ENCODE data around the gene RARRES1.

Gene RARRES1

DNA sequence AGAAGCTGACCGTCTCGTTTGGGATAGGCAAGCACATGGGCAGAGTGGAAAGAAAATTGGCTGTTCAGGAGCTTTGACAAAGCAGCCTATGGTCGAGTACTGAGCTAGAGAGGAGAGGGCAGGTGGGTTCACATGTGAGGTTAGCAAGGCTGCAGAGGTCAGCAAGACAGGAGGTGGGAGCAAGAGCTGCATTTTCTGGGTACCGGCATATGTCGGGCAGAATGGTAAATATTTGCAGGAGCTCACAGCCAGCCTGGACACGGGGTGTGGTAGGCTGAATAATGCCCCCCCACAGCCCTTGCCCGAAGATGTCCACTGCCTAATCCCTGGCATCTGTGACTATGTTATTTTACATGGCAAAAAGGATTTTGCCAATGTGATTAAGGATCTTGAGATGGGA, 8.3 kb downstream of the RARRES1 start:
- TF ChIP-seq ZFX (IDR thresholded peaks at IDR 0.05) (no peak), CTCF (conservative IDR thresholded peaks at IDR 0.05) (no peak)
- H3K27ac ChIP-seq: peak overlapping the region; percentile 96

DNA sequence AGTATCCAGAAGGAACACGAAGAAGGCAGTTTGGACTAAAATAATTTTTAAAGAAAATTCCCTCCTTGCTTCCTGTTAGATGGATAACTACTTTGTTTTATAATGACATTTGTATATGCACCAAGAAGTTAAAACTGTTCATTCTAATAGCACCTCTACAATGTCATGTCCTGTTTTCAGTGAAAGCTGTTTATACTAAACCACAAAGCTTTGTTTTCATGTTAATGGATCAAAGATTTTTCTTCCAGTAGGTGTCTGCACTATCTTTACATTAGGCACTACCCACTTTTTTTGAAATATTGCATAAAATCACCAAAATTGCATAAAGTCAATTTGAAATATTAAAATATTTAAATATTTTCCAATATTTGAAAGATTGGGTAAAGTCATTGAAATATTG, 10.1 kb downstream of the RARRES1 start:
- no peak for TF ChIP-seq CTCF (conservative IDR thresholded peaks at IDR 0.05)
- no peak for TF ChIP-seq ZFX (IDR thresholded peaks at IDR 0.05)
- peak overlapping the region; percentile 96 for H3K27ac ChIP-seq

DNA sequence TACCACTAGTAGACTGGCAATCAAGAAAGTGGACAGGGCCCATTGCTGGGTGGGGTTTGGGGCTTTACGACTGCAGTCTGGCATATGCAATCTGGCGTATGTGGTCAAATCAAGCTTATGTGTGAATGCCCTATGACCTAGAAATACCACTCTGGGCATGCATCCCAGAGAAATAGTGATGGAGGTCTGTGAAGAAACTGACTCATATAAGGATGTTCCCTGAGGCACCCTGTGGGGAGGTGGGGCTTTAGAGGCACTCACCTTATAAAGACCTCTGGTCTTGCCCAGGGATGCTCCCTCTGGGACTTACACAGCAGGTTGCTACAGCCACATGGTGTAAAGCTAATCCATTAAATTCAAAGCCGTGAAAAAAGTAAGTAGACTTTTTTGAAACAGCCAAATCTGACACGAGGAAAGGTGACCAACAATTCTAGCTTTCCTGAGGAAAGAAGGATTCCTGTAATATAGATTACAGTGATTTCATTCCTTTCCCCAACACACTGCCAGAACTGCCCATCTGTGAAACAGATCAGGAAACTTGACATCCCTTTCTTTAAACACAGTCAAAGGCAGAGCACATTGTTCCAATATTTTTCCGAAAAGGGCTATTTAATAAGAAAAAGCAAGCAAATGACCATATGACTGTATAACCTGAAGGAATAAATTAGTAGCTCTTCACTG, 13.6 kb downstream of the RARRES1 start:
- H3K27ac ChIP-seq: no peak overlapping the region
- TF ChIP-seq ZFX (IDR thresholded peaks at IDR 0.05) (no peak), CTCF (conservative IDR thresholded peaks at IDR 0.05) (no peak)

- no peak for TF ChIP-seq CTCF (conservative IDR thresholded peaks at IDR 0.05)
- TF ChIP-seq ZFX (IDR thresholded peaks at IDR 0.05): no peak
- H3K27ac ChIP-seq: no peak overlapping the region
These were observed 14.7 kb downstream of the RARRES1 start for GRCh38 chr3:158717576-158717975.

DNA sequence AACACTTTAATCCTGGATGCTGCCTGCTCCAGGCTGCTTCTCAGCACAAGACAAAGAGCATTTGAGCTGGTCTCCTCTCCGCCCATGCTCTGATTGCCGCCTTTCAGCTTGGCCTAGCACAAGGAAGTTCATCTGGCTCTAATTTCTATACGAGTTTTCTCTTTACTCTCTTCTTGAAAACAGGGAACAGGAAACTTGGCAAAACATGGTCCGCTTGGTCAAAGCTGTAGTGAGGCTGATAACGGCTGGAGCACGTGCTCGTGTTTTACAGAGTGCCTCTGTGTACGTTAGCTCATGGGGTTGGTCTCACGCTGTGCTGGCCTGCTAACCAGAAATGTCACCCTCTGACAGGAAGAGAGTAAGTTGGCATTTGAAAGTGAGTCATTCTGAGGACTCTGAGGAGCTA, 19.2 kb downstream of the RARRES1 start:
- H3K27ac ChIP-seq: no peak overlapping the region

DNA sequence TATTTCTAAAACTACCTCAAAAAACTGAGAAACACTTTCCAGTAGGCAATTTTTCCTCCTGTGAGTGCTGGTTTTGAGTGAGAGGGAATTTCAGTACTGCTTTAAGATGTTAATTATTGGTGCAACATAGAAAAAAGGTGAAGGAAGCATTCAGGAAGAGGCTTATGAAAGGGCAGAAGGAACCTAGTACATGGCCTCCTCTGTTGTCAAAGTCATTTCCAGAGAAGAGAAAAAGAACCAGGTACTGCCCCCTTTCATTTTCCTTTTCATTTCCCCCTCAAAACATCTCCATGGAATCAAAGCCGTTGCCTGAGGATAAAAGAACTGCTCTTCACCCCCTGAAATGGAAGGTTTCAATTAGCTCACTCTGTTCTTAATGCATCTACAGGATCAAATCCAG, 19.8 kb downstream of the RARRES1 start:
- no peak overlapping the region for H3K27ac ChIP-seq
- TF ChIP-seq ZFX (IDR thresholded peaks at IDR 0.05) (no peak), CTCF (conservative IDR thresholded peaks at IDR 0.05) (no peak)

More for the DNA sequence above, 19.2 kb downstream of the RARRES1 start:
- no peak for TF ChIP-seq CTCF (conservative IDR thresholded peaks at IDR 0.05)
- no peak for TF ChIP-seq ZFX (IDR thresholded peaks at IDR 0.05)

DNA sequence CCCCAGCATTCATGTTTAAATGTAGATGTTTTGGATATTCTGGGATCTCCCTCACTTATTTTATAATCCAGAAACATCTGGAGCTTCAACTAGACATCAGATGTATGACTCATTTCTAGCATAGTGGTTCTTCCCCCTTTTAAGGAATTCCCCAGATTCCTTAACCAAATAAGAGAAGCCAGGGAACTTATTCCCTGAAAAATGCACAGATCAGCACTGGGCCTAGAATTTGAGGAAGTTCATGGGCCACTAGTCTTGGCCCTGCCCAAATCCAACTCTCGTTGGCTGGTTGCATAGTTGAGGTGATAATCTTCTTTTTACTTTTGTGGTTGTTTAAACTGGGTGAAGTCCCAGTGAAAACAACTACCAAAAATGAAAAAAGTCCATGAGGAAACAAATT, 20.4 kb downstream of the RARRES1 start:
- no peak for TF ChIP-seq CTCF (conservative IDR thresholded peaks at IDR 0.05)
- no peak for TF ChIP-seq ZFX (IDR thresholded peaks at IDR 0.05)
- no peak overlapping the region for H3K27ac ChIP-seq
